GM12878 (cell line): ENCODE measurements around the gene PELI1. TPM values are rescaled to one million over a fixed set of nuclear protein-coding genes. Genes with fewer than 3 reads are reported as not detected.

Source experiments
- ATAC-seq: fragments of 200-7000 bp; cut with Tn5 transposase; 3 replicates; pipeline ENCODE4 v1.9.1; 2020; ENCODE audit warnings: mild to moderate bottlenecking, moderate library complexity
- BruUV-seq: library from RNA; stranded (reverse); fragments of 400-500 nt; replicated peaks from 2 replicates; lab custom pipeline; 2021; lab: Mats Ljungman, UMichigan
- CTCF ChIA-PET: fragments of 300-600 bp; sonication (Branson Sonifier 250); formaldehyde crosslinking; extraction: SDS; loops from one replicate; lab custom pipeline; 2021; ENCODE audit warnings: inconsistent platforms; lab: Yijun Ruan, JAX
- POLR2A ChIA-PET: fragments of 350-600 bp; formaldehyde crosslinking; extraction: SDS; loops from one replicate; lab custom pipeline; 2021; ENCODE audit warnings: inconsistent platforms; lab: Charles Lee
- RAD21 ChIA-PET: fragments of 300-600 bp; sonication (Branson Sonifier 250); formaldehyde crosslinking; loops from one replicate; lab custom pipeline; 2023; ENCODE audit warnings: antibody characterized with exemption; ENCODE audit not compliant: unreplicated experiment; lab: Charles Lee
- SMC1A ChIA-PET: fragments of 300-600 bp; sonication (Branson Sonifier 250); formaldehyde crosslinking; loops from one replicate; lab custom pipeline; 2023; ENCODE audit not compliant: unreplicated experiment, uncharacterized antibody; lab: Charles Lee
- DNase-seq: peaks from one replicate; pipeline ENCODE4 v3.0.0-alpha.2; 2011; ENCODE audit warnings: low read depth, low spot score
- FAIRE-seq: peaks from 3 replicates; lab custom pipeline; 2011; peaks lifted over from hg19 to GRCh38; lab: Jason Lieb, UNC
- H2AFZ ChIP-seq: 2 replicates; pipeline ENCODE4 v1.6.0; 2011; ENCODE audit warnings: low read depth, low read length, control low read depth; ENCODE audit not compliant: control insufficient read depth
- H3K27ac ChIP-seq: 2 replicates; pipeline ENCODE4 v1.5.1; 2011; ENCODE audit warnings: control low read depth; ENCODE audit not compliant: control insufficient read depth, insufficient read depth
- H3K27me3 ChIP-seq, 2 experiments: replicated peaks in 1 of 2; 2 replicates each; pipeline versions ENCODE4 v1.6.0 to v1.6.1; 2011; ENCODE audit warnings: low read length in 1 of 2; ENCODE audit not compliant: control insufficient read depth in 2 of 2, insufficient read depth in 2 of 2
- H3K36me3 ChIP-seq, 2 experiments: 2 replicates each; pipeline ENCODE4 v1.5.1; 2011; ENCODE audit warnings: low read length in 1 of 2; ENCODE audit not compliant: control insufficient read depth in 2 of 2, insufficient read depth in 2 of 2
- H3K4me1 ChIP-seq: 2 replicates; pipeline ENCODE4 v1.6.1; 2011; ENCODE audit warnings: mild to moderate bottlenecking, low read length, moderate library complexity, mixed read lengths; ENCODE audit not compliant: control insufficient read depth, insufficient read depth
- H3K4me2 ChIP-seq: 2 replicates; pipeline ENCODE4 v1.6.0; 2011; ENCODE audit warnings: control low read depth; ENCODE audit not compliant: control insufficient read depth, insufficient read depth
- H3K4me3 ChIP-seq: fragments of 200-600 bp; sonication (generic); 2 replicates; pipeline ENCODE4 v1.5.1; 2016
- H3K79me2 ChIP-seq: 2 replicates; pipeline ENCODE4 v1.6.0; 2011; ENCODE audit warnings: low read length; ENCODE audit not compliant: control insufficient read depth, insufficient read depth
- H3K9ac ChIP-seq: 2 replicates; pipeline ENCODE4 v1.8.0; 2011; ENCODE audit warnings: low read length, control low read depth, mixed read lengths; ENCODE audit not compliant: control insufficient read depth, insufficient read depth
- H3K9me3 ChIP-seq: replicated peaks from 3 replicates; pipeline ENCODE4 v1.5.1; 2011; ENCODE audit warnings: mild to moderate bottlenecking, low read length; ENCODE audit not compliant: control insufficient read depth, insufficient read depth
- H4K20me1 ChIP-seq: 2 replicates; pipeline ENCODE4 v1.6.0; 2011; ENCODE audit not compliant: control insufficient read depth, insufficient read depth
- BRCA1 ChIP-seq: IDR thresholded peaks from 2 replicates; pipeline ENCODE4 v1.6.1; 2011; ENCODE audit warnings: low read depth, low read length, improper control_type of control experiment
- CEBPB ChIP-seq, 2 experiments: fragments of 150-350 bp in 1 of 2; IDR thresholded peaks; 2 replicates each; pipeline ENCODE4 v1.6.1; 2012 to 2014; ENCODE audit warnings: low read depth in 2 of 2, low read length in 2 of 2, borderline replicate concordance in 1 of 2, inconsistent platforms in 1 of 2
- CHD1 ChIP-seq: IDR thresholded peaks from 2 replicates; pipeline ENCODE4 v1.6.1; 2012; ENCODE audit warnings: low read depth, low read length, improper control_type of control experiment
- CHD4 ChIP-seq: fragments of 200-600 bp; sonication (generic); IDR thresholded peaks from 2 replicates; pipeline ENCODE4 v1.6.1; 2016; ENCODE audit warnings: mild to moderate bottlenecking
- E2F8 ChIP-seq: fragments of 450-650 bp; IDR thresholded peaks from 2 replicates; pipeline ENCODE4 v1.6.1; 2018; ENCODE audit warnings: mild to moderate bottlenecking, low read depth, moderate library complexity; ENCODE audit not compliant: partially characterized antibody
- EED ChIP-seq: sonication (generic); IDR thresholded peaks from 2 replicates; pipeline ENCODE4 v1.6.1; 2016; ENCODE audit warnings: antibody characterized with exemption, low read depth
- ESRRA ChIP-seq: IDR thresholded peaks from 2 replicates; pipeline ENCODE4 v1.6.1; 2012; ENCODE audit warnings: mild to moderate bottlenecking, low read length, improper control_type of control experiment
- TCF3 ChIP-seq: IDR thresholded peaks from 2 replicates; pipeline ENCODE4 v1.6.1; 2012; ENCODE audit warnings: low read depth, mild to moderate bottlenecking, low read length, borderline replicate concordance; ENCODE audit not compliant: insufficient read depth
- YY1 ChIP-seq: IDR thresholded peaks from 2 replicates; pipeline ENCODE4 v1.6.1; 2011; ENCODE audit warnings: low read depth, mild to moderate bottlenecking, low read length
- ZBTB11 ChIP-seq: fragments of 450-650 bp; formaldehyde crosslinking; IDR thresholded peaks from 2 replicates; pipeline ENCODE4 v1.5.0; 2022; ENCODE audit warnings: mild to moderate bottlenecking, missing genetic modification characterization
- ZNF384 ChIP-seq: IDR thresholded peaks from 2 replicates; pipeline ENCODE4 v1.6.1; 2012; ENCODE audit warnings: low read depth, mild to moderate bottlenecking, low read length, improper control_type of control experiment, borderline replicate concordance
- ZNF622 ChIP-seq: fragments of 450-650 bp; IDR thresholded peaks from 2 replicates; pipeline ENCODE4 v1.6.1; 2017; ENCODE audit warnings: mild to moderate bottlenecking, inconsistent platforms
- WGBS: methylation state at CpG from one replicate; pipeline ENCODE4 v1.1.6; 2016; ENCODE audit warnings: low lambda C conversion rate; ENCODE audit not compliant: insufficient replicate concordance, insufficient coverage; ENCODE audit errors: missing lambda C conversion rate; 5-methylcytosine and 5-hydroxymethylcytosine counted together
- in situ Hi-C: fragments of 300-500 bp; cut with MboI; formaldehyde crosslinking; loops from 9 replicates; pipeline ENCODE4 v1.14.3; 2018; ENCODE audit warnings: mixed read lengths
- intact Hi-C: fragments of 100-400 bp; cut with micrococcal nuclease; formaldehyde crosslinking; loops from one replicate; pipeline ENCODE4 v1.14.2; 2022; ENCODE audit not compliant: unreplicated experiment
- polyA plus RNA-seq, 11 experiments: library from polyadenylated mRNA; depleted of rRNA in 4 of 11; unstranded in 6 of 11; stranded (reverse) in 5 of 11; fragments of >200 nt; fragmentation: Nextera tagmentation in 4 of 11; fragmentation: Illumina TruSeq in 1 of 11; extraction: Ambion mirVana in 4 of 11; extraction: Trizol in 1 of 11; gene quantifications; 1 replicate in 1 of 11; 2 replicates in 10 of 11; pipeline versions ENCODE4 v1.2.1 to v1.2.3, GENCODE V29; 2011 to 2016; ENCODE audit warnings: inconsistent platforms in 2 of 11, missing spikeins in 2 of 11, low read depth in 1 of 11
- total RNA-seq, 4 experiments: library from RNA; depleted of rRNA in 3 of 4; stranded (reverse); fragments of >200 nt in 3 of 4; fragmentation: Illumina TruSeq in 1 of 4; extraction: Trizol in 1 of 4; gene quantifications; 2 replicates each; pipeline versions ENCODE4 v1.2.1 to v1.2.3, GENCODE V29; 2013 to 2021
- TF ChIP-seq, protein P1 (sequence below): IDR thresholded peaks from 2 replicates; pipeline ENCODE4 v1.6.1; 2011; ENCODE audit warnings: low read depth, low read length, improper control_type of control experiment, borderline replicate concordance
- TF ChIP-seq, protein P2 (sequence below): fragments of 450-650 bp; IDR thresholded peaks from 2 replicates; pipeline ENCODE4 v1.6.1; 2016; ENCODE audit warnings: mild to moderate bottlenecking

The PELI1 gene
- total and polyA plus RNA-seq, 10 of the 15 experiments (the other 5 are each of a cell fraction or from before 2014, with no cell fraction given), result 12.1 to 92.0 (median 39.8) TPM

DNA sequence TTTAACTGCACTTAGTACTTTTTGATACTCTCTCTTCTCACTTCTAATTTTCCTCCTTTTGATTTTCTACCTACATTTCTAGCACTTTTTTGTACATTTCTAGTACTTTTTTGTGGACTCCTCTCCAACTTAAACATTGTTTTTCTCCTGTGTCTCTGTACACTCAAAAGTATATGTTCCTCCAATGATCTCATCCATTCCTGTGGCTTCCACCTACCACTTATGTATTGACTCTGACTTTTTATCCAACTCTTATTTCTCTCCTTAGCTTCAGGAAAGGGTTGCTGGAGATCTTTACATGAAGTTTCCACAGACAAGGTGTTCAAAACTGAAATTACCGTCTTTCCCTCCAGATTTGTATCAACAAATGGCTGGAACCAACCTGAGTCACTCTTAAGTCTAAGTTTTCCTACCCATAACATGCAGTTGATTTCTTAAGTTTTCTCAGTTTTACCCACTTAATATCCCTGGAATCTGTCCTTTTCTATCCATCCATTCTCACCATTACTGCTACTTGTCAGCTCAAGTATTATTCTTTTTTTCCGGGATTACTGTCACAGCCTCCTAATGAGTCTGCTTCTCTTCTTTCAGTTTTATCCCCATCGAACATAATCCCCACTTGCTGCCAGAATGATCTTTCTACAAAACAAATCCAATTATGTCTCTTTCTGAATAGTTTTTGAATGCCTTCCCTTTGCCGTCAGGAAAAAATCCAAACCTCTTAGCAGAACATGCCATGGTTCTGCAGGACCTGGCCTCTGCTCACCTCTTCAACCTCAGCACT lies 22.6 kb upstream of the PELI1 start:
- H3K4me3 ChIP-seq, result no peak overlapping the region
- no peaks in the 10 kb centered on the region for H3K4me1 ChIP-seq
- no peak overlapping the region for H3K27ac ChIP-seq
- H3K4me2 ChIP-seq, result no peak overlapping the region
- no TSS peak for BruUV-seq
- TF ChIP-seq YY1 (no peak), CHD1 (no peak), ZNF384 (no peak), ZBTB11 (CRISPR knock-in tag) (no peak), ZNF622 (no peak), E2F8 (no peak), TCF3 (no peak), CEBPB (IDR thresholded peaks at IDR 0.05; ENCODE audit: borderline replicate concordance in 1 of 2, low read depth in 2 of 2, low read length in 2 of 2) (no peak), BRCA1 (no peak), EED (no peak), CHD4 (no peak), ESRRA (no peak)
- TF ChIP-seq, protein P1, sequence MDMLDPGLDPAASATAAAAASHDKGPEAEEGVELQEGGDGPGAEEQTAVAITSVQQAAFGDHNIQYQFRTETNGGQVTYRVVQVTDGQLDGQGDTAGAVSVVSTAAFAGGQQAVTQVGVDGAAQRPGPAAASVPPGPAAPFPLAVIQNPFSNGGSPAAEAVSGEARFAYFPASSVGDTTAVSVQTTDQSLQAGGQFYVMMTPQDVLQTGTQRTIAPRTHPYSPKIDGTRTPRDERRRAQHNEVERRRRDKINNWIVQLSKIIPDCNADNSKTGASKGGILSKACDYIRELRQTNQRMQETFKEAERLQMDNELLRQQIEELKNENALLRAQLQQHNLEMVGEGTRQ, result no peak
- TF ChIP-seq, protein P2, sequence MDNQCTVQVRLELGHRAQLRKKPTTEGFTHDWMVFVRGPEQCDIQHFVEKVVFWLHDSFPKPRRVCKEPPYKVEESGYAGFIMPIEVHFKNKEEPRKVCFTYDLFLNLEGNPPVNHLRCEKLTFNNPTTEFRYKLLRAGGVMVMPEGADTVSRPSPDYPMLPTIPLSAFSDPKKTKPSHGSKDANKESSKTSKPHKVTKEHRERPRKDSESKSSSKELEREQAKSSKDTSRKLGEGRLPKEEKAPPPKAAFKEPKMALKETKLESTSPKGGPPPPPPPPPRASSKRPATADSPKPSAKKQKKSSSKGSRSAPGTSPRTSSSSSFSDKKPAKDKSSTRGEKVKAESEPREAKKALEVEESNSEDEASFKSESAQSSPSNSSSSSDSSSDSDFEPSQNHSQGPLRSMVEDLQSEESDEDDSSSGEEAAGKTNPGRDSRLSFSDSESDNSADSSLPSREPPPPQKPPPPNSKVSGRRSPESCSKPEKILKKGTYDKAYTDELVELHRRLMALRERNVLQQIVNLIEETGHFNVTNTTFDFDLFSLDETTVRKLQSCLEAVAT, result no peak
- TF ChIP-seq, all 136 proteins: peak for 0
- 83% methylated on average over 4 of the region's 4 CpGs for WGBS
- Histone ChIP-seq H3K27me3 (no peaks in the 10 kb centered on the region), H3K79me2 (no peaks in the 10 kb centered on the region), H3K9ac (no peak overlapping the region), H3K9me3 (no peaks in the 10 kb centered on the region), H4K20me1 (no peaks in the 10 kb centered on the region), H3K36me3 (no peaks in the 10 kb centered on the region), H2AFZ (no peak overlapping the region)
- DNase-seq (no peak), FAIRE-seq (no peak), ATAC-seq (no peak)
- intact Hi-C loops (no loop called here), in situ Hi-C loops (no loop called here)
- ChIA-PET POLR2A (no interaction called here), CTCF (no interaction called here), RAD21 (no interaction called here), SMC1A (interaction anchor here (1.4 to 5.4 kb wide), 3 partner anchors 11 to 38 kb away, joined by 4 to 46 read pairs (median 12); no protein-coding TSS in a partner anchor)
